ENCODE results near the gene GTF2B. TPM values are rescaled to one million over a fixed set of nuclear protein-coding genes. Genes with fewer than 3 reads are reported as not detected.
A peak's percentile ranks its signal among the peaks of the same experiment; 100 is the strongest.
"Not testable (repeated sequence)": the region's sequence is repeated elsewhere in the genome, so short reads cannot be mapped to it uniquely, and the experiment has no call there.

The GTF2B gene
- total RNA-seq (ENCODE audit: unreplicated experiment), result 27.1 TPM
- long read RNA-seq, transcript GTF2B-201 (7 exons, 1,351 nt), result major isoform, 50 of 52 reads
- long read RNA-seq, partial matches to known transcripts, result 1 of 52 reads
- long read RNA-seq, other reads (novel, unspliced or antisense), result 1 of 52 reads

- peak; percentile 85 for DNase-seq
- Mint-ChIP-seq H3K27me3 (ENCODE audit: unreplicated experiment) (peaks cover 5% of the 10 kb centered on the region), H3K9me3 (ENCODE audit: unreplicated experiment) (peaks cover 3% of the 10 kb centered on the region), H3K36me3 (ENCODE audit: unreplicated experiment) (peaks cover 4% of the 10 kb centered on the region), H3K4me3 (ENCODE audit: unreplicated experiment) (peak within 1 kb of the TSS; percentile 99), H3K4me1 (ENCODE audit: low read depth, unreplicated experiment) (peaks cover 6% of the 10 kb centered on the region), H3K27ac (ENCODE audit: unreplicated experiment) (peak within 1 kb of the TSS; percentile 98)
- TF ChIP-seq CTCF (IDR thresholded peaks at IDR 0.05; ENCODE audit: partially characterized antibody, unreplicated experiment), result no peak
Measured at GRCh38 chr1:88891318-88891950, at the start of gene GTF2B. Gene GTF2B (minus strand): TSS chr1:88891567. CDS start chr1:88891499, 68 bp downstream.

- not testable (repeated sequence) for H3K4me1 Mint-ChIP-seq (ENCODE audit: low read depth, unreplicated experiment); H3K27me3 Mint-ChIP-seq (ENCODE audit: unreplicated experiment); H3K27ac Mint-ChIP-seq (ENCODE audit: unreplicated experiment); H3K36me3 Mint-ChIP-seq (ENCODE audit: unreplicated experiment); H3K9me3 Mint-ChIP-seq (ENCODE audit: unreplicated experiment); H3K4me3 Mint-ChIP-seq (ENCODE audit: unreplicated experiment); DNase-seq
Measured at GRCh38 chr1:88938528-88938927, 47.2 kb upstream of the GTF2B start.

- Mint-ChIP-seq H3K27me3 (ENCODE audit: unreplicated experiment) (no peaks in the 10 kb centered on the region), H3K4me3 (ENCODE audit: unreplicated experiment) (no peak overlapping the region), H3K4me1 (ENCODE audit: low read depth, unreplicated experiment) (no peaks in the 10 kb centered on the region), H3K27ac (ENCODE audit: unreplicated experiment) (no peak overlapping the region), H3K36me3 (ENCODE audit: unreplicated experiment) (no peaks in the 10 kb centered on the region), H3K9me3 (ENCODE audit: unreplicated experiment) (peaks cover 2% of the 10 kb centered on the region)
- TF ChIP-seq CTCF (IDR thresholded peaks at IDR 0.05; ENCODE audit: partially characterized antibody, unreplicated experiment), result no peak
- no peak for DNase-seq
Measured at GRCh38 chr1:88936760-88937342, 45.5 kb upstream of the GTF2B start.

- Mint-ChIP-seq H3K4me3 (ENCODE audit: unreplicated experiment) (no peak overlapping the region), H3K4me1 (ENCODE audit: low read depth, unreplicated experiment) (no peaks in the 10 kb centered on the region), H3K36me3 (ENCODE audit: unreplicated experiment) (no peaks in the 10 kb centered on the region), H3K27ac (ENCODE audit: unreplicated experiment) (no peak overlapping the region), H3K27me3 (ENCODE audit: unreplicated experiment) (no peaks in the 10 kb centered on the region), H3K9me3 (ENCODE audit: unreplicated experiment) (peaks cover 2% of the 10 kb centered on the region)
- no peak for DNase-seq
- TF ChIP-seq CTCF (IDR thresholded peaks at IDR 0.05; ENCODE audit: partially characterized antibody, unreplicated experiment), result peak; percentile 43
Measured at GRCh38 chr1:88936223-88936523, 44.8 kb upstream of the GTF2B start.

GRCh38 chr1:88935522-88936222, 44.3 kb upstream of the GTF2B start:
- H3K36me3 Mint-ChIP-seq (ENCODE audit: unreplicated experiment), result no peaks in the 10 kb centered on the region
- peaks cover 2% of the 10 kb centered on the region for H3K9me3 Mint-ChIP-seq (ENCODE audit: unreplicated experiment)
- peak; percentile 86 for TF ChIP-seq CTCF (IDR thresholded peaks at IDR 0.05; ENCODE audit: partially characterized antibody, unreplicated experiment)
- DNase-seq, result no peak
- no peaks in the 10 kb centered on the region for H3K4me1 Mint-ChIP-seq (ENCODE audit: low read depth, unreplicated experiment)
- H3K4me3 Mint-ChIP-seq (ENCODE audit: unreplicated experiment), result no peak overlapping the region
- H3K27me3 Mint-ChIP-seq (ENCODE audit: unreplicated experiment), result no peaks in the 10 kb centered on the region
- no peak overlapping the region for H3K27ac Mint-ChIP-seq (ENCODE audit: unreplicated experiment)

- not testable (repeated sequence) for H3K27me3 Mint-ChIP-seq (ENCODE audit: unreplicated experiment); H3K9me3 Mint-ChIP-seq (ENCODE audit: unreplicated experiment); H3K36me3 Mint-ChIP-seq (ENCODE audit: unreplicated experiment); H3K27ac Mint-ChIP-seq (ENCODE audit: unreplicated experiment); DNase-seq; H3K4me3 Mint-ChIP-seq (ENCODE audit: unreplicated experiment); H3K4me1 Mint-ChIP-seq (ENCODE audit: low read depth, unreplicated experiment)
Measured at GRCh38 chr1:88930176-88930575, 38.8 kb upstream of the GTF2B start.
